ENCODE measurements around the gene TRIM15. TPM values are rescaled to one million over a fixed set of nuclear protein-coding genes. Genes with fewer than 3 reads are reported as not detected.
"Not testable (repeated sequence)": the region's sequence is repeated elsewhere in the genome, so short reads cannot be mapped to it uniquely, and the experiment has no call there.

TRIM15 gene
- 10 to 100 TPM; 58.8 to 62.5 TPM for total RNA-seq
- long read RNA-seq, transcript TRIM15-207 (7 exons, 2,214 nt), result major isoform, 58 of 75 reads
- long read RNA-seq, partial matches to known transcripts, result 6 of 75 reads
- long read RNA-seq, other reads (novel, unspliced or antisense), result 11 of 75 reads

DNA sequence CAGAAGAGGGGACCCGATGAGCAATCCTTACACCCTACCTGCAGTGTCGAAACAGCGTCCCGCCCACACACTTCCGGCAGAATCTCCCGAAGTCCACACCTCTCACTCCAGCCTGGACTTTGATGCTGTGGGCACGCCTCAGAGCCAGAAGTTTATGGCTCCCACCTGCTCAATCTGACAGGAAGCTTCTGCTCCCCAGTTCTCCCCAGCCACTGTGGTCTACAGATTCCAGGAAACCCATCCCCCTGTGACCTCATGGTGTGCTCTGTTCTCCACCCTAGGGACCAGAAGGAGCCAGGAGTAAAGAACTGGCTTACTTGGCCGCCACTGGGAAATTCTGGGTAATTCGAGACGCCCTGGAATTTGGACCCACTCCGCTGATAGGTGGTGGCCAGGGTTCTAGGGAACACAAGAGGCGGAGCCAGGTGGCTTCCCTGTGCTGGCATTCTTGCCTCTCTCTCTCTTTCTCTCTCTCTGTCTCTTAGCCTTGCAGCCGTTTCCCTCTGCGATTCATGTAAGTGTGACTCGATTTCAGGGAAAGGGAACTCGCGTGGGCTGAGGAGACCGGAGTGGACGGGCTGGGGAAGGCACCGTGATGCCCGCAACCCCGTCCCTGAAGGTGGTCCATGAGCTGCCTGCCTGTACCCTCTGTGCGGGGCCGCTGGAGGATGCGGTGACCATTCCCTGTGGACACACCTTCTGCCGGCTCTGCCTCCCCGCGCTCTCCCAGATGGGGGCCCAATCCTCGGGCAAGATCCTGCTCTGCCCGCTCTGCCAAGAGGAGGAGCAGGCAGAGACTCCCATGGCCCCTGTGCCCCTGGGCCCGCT is at the start of gene TRIM15:
Gene TRIM15, plus strand, starts transcription at position 457 of the 828 bp plus-strand sequence. Its CDS starts 139 bp downstream, at position 596.
- DNase-seq (peak; percentile 91 to 95), ATAC-seq (peak; percentile 82)
- intact Hi-C loops (cut with DNase I, micrococcal nuclease), result no loop called here

DNA sequence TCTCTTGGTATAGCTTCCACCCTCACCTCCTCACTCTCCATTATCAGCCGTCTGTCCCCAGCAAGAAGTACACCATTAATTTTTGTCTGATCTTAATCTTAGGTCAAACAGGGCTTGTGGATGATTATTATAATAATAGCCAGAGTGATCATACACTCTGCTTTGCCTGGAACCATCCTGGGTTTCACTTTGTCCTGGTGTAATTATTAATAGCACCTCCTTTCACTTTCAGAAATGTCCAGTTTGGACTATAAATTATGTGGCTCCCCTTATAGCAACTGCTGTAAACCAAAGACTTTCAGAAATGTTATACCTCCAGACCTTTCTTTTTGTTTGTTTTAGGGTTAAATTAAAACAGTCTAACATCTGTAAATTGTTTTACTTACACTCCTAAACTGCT is 49.5 kb upstream of the TRIM15 start:
- peak; percentile 10 for ATAC-seq
- DNase-seq, result no peak
- intact Hi-C loops (cut with DNase I, micrococcal nuclease), result no loop called here

DNA sequence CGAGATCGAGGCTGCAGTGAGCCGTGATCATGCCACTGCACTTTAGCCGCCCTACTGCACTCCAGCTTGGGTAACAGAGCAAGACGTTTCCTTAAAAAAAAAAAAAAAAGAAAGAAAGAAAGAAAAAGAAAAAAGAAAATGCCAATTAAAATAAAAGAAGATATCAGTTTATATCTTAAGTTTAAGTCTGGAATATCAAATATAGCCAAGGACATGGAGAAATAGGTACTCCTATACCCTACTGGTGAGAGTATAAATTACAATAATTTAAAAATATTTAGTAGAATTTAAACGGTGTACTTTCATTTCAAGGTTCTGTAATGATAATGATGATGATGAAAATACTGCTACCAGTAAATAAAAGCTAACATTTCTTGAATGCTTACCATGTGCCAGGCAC is 46.6 kb upstream of the TRIM15 start:
- DNase-seq (no peak), ATAC-seq (no peak)
- intact Hi-C loops (cut with DNase I, micrococcal nuclease), result no loop called here

DNA sequence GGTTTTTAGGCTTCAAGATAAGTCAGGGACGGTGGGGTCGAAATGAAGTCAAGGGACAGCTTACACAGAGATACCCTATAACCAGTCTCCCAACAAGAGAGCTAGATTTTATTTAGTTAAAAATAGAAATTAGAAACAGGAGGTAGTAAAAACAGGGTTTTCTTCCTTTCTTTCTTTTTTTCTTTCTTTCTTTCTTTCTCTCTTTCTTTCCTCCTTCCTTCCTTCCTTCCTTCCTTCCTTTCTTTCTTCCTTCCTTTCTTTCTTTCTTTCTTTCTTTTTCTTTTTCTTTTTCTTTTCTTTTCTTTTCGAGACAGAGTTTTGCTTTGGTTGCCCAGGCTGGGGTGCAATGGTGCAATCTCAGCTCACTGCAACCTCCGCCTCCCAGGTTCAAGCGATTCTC is 44.7 kb upstream of the TRIM15 start:
- intact Hi-C loops (cut with DNase I, micrococcal nuclease); DNase-seq; ATAC-seq: not testable (repeated sequence)

DNA sequence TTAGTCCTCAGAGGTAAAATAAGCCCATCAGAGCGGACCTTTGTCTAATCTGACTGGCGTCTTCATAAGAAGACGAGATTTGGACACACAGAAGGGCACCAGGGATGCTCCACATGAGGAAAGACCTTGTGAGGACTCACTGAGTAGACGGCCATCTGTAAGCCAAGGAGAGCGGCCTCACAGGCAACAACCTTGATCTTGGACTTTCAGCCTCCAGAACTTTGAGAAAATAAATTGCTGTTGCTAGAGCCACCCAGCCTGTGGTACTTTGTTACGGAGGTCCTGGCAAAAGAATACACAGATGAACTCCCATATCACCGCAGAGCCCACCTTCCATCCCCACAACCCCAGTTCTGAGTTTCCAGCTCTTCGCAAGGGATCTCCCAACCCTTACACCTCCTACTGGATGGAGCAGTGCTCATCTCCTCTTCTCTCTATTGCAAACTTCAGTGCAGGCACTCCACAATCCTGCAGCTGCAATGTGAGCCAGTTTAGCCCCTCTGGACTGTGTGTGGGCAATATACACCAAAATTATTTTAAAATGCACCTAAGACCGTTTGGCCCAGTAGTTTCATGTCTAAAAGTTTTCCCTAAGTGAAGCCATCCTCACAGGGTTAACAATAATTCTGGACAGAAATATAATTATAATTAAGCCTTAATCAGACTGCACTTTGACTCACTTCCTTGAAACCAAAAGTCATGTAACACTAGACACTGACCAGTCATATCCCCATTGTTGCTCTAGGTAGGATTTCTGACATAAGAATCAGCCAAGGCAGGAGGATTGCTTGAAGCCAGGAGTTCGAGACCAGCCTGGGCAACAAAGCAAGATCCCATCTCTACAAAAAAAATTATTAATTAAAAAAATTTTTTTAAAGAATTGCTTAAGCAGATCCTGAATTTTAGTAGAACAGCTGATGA is 41.6 kb upstream of the TRIM15 start:
- DNase-seq, result no peak
- intact Hi-C loops (cut with DNase I, micrococcal nuclease), result no loop called here
- ATAC-seq, result no peak

DNA sequence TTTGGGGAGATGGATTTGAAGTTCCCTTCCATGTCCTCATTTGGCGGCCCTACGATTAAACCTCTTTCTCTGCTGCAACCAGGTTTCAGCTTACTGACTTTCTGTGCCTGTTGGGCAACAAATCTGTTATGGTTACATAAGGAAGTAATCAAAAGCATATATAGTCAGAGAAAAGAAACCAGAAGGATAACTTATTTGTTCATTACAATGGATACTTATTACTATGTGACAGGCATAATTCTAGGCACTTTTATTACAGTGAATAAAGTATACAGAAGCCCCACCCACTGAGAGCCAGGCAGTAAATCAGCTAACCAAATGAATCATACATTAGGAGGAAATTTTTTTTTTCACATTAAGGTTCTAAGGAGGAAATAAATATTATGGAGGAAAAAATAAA is 40.8 kb upstream of the TRIM15 start:
- ATAC-seq, result peak; percentile 85
- DNase-seq, result peak; percentile 62 to 80
- intact Hi-C loops (cut with DNase I, micrococcal nuclease), result no loop called here

DNA sequence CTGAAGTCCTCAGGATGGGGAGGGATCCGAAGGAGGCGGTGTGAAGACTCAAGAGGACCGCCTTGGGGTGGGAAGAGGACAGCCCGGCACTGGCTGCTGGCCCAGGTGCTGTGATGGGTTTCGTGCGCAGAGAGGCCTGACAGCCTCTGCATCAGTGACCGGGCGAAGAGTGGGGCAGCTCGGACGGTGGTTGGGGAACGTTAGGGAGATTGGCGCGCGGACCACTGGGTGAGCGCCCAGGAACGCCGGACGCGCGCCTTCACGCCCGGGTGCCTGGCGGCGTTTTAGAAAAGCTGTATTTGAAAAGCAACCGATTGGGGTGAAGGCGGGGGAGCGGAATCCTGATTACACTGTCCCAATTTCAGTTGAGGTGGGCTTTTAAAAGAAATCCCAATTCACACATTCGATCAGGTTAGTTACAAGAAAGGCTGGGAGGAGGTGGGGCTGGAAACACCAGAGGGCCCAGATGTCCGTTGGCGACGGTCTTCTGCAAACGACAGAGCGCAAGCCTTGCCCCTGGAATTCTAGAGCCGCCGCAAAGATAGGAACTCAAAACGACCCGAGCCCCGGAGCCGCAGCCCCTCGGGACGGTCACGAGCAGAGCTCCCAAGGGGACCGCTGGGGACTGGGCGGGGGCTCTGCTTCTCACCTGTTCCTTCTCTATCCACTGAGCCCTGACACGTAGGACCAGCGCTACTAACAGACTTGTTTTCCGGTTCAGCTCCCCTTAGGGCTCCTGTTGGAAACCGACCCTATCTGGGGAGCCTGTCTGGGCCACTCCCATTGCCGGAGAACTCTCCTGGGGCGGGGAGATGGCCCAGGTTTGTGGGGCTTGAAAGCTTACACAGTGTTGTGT is 35.9 kb upstream of the TRIM15 start:
- intact Hi-C loops (cut with DNase I, micrococcal nuclease), result no loop called here

DNA sequence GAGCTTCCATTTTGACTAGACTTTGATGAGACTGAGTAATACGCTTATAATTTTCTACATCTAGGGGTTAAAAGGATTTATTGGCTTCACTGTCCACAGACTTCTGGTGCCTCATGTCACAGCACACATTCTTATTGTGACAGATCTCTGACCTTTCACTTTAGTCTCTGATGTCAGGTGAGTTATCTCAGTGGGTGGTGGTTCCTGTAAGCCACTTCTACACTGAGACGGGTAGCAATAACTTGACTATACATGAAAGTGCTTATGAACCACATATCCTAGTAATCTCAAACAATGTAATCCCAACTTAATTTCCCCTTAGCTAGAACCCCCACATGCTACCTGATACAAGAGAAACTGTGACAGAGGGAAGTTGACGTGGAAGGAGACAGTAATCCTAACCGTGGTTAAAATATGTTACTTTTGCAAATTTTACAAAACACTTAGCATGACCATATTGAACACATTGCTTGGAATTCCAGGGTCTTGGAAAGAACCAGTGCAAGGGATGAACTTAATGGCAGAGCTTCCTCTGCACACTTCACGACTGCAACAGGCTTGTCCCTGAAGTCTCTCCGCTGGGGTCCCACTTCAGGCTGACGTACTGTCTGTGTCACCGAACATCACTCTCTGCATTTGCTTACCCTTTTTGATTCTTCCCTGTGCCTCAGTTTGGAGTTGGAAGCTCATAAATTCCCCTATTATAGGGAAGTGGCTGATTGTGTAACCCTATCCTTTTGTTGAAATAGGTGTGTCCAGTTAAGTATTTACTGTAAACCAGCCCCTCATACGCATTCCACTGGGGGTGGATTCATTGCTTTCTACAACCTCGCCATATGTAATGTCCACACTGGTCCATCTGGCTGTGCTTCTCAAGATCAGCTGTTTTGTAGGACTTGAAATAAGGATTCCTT is 33.8 kb upstream of the TRIM15 start:
- intact Hi-C loops (cut with DNase I, micrococcal nuclease), result no loop called here
- DNase-seq (no peak), ATAC-seq (peak; percentile 65)

More for the DNA sequence above, 35.9 kb upstream of the TRIM15 start:
- no peak for ATAC-seq
- no peak for DNase-seq

DNA sequence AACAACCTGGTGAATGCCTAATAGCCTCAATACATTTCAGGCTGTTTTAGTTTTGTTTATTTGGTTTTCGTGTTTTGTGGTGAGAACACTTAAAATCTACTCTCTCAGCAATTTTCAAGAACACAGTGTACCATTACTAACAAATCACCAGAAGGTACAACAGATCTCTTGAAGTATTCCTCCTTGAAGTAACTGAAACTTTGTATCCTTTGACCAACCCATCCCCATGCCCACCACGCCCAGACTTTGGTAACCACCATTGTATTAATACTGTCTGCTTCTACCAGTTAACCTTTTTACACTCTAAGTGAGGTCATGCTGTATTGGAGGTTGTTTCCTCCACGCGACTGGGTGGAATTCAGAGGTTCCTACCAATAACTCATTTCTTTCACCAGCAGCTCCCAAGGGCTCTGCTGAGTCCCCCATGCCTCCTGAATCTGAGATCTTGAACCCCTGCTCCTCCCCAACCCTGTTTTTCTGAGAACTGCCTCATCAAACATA is 33.1 kb upstream of the TRIM15 start:
- DNase-seq, result no peak

DNA sequence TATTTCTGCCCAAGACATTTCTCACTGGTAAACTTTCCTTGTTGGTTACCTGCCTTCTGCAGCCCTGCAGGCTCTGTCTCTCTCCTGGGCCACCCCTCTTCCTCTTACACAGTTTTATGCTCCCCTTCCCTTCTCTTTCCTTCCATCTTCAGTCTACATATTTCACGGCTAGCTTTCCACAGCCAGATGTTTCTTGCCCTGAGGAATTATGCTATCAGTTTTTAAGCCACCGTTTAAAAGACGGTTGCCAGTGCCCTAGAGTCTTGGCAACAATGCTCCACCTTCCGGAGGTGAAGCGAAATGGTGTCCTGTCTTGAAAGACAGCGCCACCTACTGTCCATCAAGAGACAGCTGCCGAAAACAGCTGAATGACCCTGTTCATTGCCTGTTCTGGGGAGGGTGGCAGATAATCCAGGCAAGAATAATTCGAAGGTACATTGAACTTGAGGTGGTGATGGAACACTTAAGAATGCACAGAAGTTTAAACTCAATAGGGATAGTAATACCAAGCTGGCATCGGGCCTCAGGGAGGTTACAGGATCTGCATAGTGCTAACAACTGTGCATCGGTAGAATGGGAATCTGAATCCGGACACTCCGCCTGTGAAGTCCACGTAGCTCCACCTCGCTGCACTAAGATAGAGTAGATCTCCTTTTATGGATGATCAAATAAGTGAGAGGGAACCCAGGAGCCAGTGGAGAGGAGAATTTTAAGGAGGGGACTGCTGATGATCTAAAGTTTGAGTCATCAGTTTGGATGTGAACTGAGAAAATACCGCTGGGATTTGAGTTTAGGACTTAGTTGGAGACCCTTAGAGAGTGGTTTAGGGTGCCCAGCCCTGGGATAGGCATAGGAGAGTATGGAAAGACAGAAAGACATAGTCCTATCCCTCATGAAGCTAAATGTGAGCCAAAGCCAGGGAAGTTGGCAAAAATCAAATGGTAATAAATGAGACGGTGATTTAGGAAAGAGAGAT is 32.2 kb upstream of the TRIM15 start:
- peak; percentile 66 to 74 for DNase-seq
- intact Hi-C loops (cut with DNase I, micrococcal nuclease), result no loop called here

More for the DNA sequence above, 33.1 kb upstream of the TRIM15 start:
- intact Hi-C loops (cut with DNase I, micrococcal nuclease), result no loop called here
- peak; percentile 54 for ATAC-seq

DNA sequence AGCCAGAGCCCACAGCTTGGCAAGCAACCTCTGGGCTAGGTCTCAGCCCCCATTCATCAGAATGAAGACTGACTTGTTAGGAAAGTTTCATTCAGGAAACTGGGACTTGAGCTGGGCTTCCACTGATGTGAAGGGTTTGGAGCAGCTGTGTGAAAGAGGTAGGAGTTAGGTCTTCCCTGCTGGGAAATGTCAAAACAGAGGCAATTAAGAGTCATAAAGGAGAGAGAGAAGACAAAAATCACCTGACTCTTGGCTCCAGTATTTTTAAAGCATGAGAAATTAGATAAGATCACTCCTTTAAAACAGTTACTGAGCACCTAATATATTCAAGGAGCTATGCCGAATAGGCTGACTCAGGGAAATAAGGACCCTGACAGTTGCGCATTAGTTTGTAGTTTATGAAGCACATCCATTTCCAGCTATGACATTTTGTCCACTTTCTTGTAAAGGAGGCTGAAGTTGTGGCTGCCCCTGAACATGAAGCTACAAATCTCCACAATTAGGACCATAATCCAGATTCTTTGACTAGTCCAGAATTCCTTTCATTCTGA is 31.3 kb upstream of the TRIM15 start:
- no peak for ATAC-seq
- intact Hi-C loops (cut with DNase I, micrococcal nuclease), result no loop called here
- no peak for DNase-seq

More for the DNA sequence above, 32.2 kb upstream of the TRIM15 start:
- peak; percentile 69 for ATAC-seq

DNA sequence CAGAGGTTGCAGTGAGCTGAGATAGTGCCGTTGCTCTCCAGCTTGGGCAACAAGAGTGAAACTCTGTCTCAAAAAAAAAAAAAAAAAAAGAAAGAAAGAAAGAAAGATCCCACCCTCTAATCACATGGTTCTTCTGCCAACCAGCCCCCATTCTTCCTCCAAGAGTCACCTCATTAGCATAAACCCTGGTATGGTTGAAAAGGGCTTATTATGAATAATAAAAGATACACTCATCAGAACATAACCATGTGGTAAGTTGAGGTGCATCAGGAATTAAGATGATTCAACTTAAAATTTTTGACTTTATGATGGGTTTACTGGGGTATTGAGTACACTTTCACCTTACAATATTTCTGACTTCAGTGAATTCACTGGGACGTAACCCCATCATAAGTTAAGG is 28.2 kb upstream of the TRIM15 start:
- intact Hi-C loops (cut with DNase I, micrococcal nuclease), result no loop called here
- ATAC-seq, result no peak

DNA sequence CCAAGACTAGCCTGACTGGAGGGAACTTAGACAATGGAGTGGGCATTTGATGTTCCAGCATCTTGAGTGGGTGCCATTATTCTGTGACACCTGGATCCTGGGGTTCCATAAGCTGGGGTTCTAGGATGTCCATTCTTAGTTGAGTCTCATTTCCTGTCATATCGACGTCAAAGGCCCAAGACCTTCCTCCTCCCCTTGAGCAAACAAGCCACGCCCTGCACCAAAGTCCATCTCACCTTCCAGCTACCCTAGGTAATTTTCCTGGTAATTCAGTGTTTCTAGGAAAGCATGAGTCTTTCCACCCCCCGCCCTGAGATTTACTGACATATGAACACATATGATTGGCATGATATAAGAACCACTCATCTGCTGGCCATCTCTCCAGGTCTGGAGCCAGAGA is 27.6 kb upstream of the TRIM15 start, which contains the start of gene TRIM40:
Gene TRIM40, plus strand, starts transcription at position 384 of the 400 bp plus-strand sequence. CDS start 897 bp downstream, outside the sequence.
- ATAC-seq (peak; percentile 85), DNase-seq (peak; percentile 58 to 86)
- intact Hi-C loops (cut with DNase I, micrococcal nuclease), result no loop called here

More for the DNA sequence above, 28.2 kb upstream of the TRIM15 start:
- DNase-seq, result no peak

DNA sequence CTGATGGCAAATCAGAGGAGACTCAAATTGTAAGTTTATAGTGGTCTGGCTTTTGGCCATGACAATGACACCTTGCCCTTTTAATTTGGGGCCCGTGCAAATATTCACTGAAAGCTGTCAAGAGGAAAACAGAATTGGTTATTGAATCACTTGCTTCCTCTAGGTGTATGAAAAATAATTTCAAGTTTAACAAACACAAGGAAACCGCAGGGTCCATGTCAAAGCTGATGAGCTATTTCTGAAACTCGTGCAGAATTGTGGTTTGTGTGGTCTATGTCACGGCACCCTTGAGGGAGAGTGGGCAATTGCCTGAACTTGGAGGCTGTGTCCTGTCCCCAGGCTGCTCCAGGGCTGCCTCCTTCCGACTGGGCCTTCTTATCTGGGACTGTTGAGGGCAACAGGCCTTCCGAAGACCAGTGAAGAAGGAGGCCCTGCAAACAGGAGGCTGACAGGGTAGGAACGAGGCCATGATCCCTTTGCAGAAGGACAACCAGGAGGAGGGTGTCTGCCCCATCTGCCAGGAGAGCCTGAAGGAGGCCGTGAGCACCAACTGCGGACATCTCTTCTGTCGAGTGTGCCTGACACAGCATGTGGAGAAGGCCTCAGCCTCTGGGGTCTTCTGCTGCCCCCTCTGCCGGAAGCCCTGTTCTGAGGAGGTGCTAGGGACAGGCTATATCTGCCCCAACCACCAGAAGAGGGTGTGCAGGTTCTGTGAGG is 26.6 kb upstream of the TRIM15 start:
- no peak for ATAC-seq
- intact Hi-C loops (cut with DNase I, micrococcal nuclease), result no loop called here
- DNase-seq, result no peak

DNA sequence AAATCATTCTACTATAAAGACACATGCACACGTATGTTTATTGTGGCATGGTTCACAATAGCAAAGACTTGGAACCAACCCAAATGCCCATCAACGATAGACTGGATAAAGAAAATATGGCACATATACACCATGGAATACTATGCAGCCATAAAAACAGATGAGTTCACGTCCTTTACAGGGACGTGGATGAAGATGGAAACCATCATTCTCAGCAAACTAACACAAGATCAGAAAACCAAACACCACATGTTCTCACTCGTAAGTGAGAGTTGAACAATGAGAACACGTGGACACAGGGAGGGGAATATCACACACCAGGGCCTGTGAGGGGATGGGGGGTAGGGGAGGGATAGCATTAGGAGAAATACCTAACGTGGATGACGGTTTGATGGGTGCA is 23.1 kb upstream of the TRIM15 start:
- DNase-seq; intact Hi-C loops (cut with DNase I, micrococcal nuclease); ATAC-seq: not testable (repeated sequence)
